ENCODE measurements around the gene TEN1.
"Not testable (repeated sequence)": the region's sequence is repeated elsewhere in the genome, so short reads cannot be mapped to it uniquely, and the experiment has no call there.

The TEN1 gene

GRCh38 chr17:75978938-75979704 lies at the start of gene TEN1, which contains the start of gene ACOX1:
TSS of gene TEN1 (plus strand) at chr17:75979240. CDS start at chr17:75986193, 6,953 bp downstream.
TSS of gene ACOX1 (minus strand) at chr17:75979166. CDS start at chr17:75979073, 93 bp downstream.
- DNase-seq, result peak; percentile 97

GRCh38 chr17:75931062-75931461 lies 48.0 kb upstream of the TEN1 start:
- no peak for DNase-seq

- no peak for DNase-seq
Observed at GRCh38 chr17:75932852-75933251, 46.2 kb upstream of the TEN1 start.

- DNase-seq, result peak; percentile 35
Observed at GRCh38 chr17:75933808-75934207, 45.2 kb upstream of the TEN1 start.

- DNase-seq, result no peak
Observed at GRCh38 chr17:75937652-75938051, 41.4 kb upstream of the TEN1 start.

- peak; percentile 91 for DNase-seq
Observed at GRCh38 chr17:75940727-75941441, 38.2 kb upstream of the TEN1 start, which contains the start of gene FBF1. TSS of gene FBF1 (minus strand) at chr17:75941042. CDS start at chr17:75938149, 2,893 bp downstream.

- no peak for DNase-seq
Observed at GRCh38 chr17:75941442-75941819, 37.6 kb upstream of the TEN1 start.

- no peak for DNase-seq
Observed at GRCh38 chr17:75942473-75942872, 36.6 kb upstream of the TEN1 start.

GRCh38 chr17:75943491-75943890 lies 35.5 kb upstream of the TEN1 start:
- DNase-seq, result no peak

- DNase-seq, result no peak
Observed at GRCh38 chr17:75945211-75945610, 33.8 kb upstream of the TEN1 start.

- no peak for DNase-seq
Observed at GRCh38 chr17:75950421-75950820, 28.6 kb upstream of the TEN1 start.

GRCh38 chr17:75950855-75951554 lies 28.0 kb upstream of the TEN1 start:
- DNase-seq, result peak; percentile 16

GRCh38 chr17:75959051-75959838 lies 19.8 kb upstream of the TEN1 start:
- DNase-seq, result no peak

GRCh38 chr17:75959839-75960511 lies 19.1 kb upstream of the TEN1 start:
- DNase-seq, result no peak

- DNase-seq, result no peak
Observed at GRCh38 chr17:75965468-75965867, 13.6 kb upstream of the TEN1 start.

- not testable (repeated sequence) for DNase-seq
Observed at GRCh38 chr17:75969044-75969443, 10.0 kb upstream of the TEN1 start.

GRCh38 chr17:75970011-75970523 lies 9.0 kb upstream of the TEN1 start:
- DNase-seq, result no peak

- no peak for DNase-seq
Observed at GRCh38 chr17:75970626-75971025, 8.4 kb upstream of the TEN1 start.

GRCh38 chr17:75975187-75975586 lies 3.9 kb upstream of the TEN1 start:
- DNase-seq, result not testable (repeated sequence)

- DNase-seq, result no peak
Observed at GRCh38 chr17:75975757-75976174, 3.3 kb upstream of the TEN1 start.

GRCh38 chr17:75976175-75976848 lies 2.7 kb upstream of the TEN1 start:
- no peak for DNase-seq

All from fibroblast of upper back skin (primary cell).